ENCODE results near the gene PPP2R3B.
"Not testable (repeated sequence)": the region's sequence is repeated elsewhere in the genome, so short reads cannot be mapped to it uniquely, and the experiment has no call there.

PPP2R3B gene

DNA sequence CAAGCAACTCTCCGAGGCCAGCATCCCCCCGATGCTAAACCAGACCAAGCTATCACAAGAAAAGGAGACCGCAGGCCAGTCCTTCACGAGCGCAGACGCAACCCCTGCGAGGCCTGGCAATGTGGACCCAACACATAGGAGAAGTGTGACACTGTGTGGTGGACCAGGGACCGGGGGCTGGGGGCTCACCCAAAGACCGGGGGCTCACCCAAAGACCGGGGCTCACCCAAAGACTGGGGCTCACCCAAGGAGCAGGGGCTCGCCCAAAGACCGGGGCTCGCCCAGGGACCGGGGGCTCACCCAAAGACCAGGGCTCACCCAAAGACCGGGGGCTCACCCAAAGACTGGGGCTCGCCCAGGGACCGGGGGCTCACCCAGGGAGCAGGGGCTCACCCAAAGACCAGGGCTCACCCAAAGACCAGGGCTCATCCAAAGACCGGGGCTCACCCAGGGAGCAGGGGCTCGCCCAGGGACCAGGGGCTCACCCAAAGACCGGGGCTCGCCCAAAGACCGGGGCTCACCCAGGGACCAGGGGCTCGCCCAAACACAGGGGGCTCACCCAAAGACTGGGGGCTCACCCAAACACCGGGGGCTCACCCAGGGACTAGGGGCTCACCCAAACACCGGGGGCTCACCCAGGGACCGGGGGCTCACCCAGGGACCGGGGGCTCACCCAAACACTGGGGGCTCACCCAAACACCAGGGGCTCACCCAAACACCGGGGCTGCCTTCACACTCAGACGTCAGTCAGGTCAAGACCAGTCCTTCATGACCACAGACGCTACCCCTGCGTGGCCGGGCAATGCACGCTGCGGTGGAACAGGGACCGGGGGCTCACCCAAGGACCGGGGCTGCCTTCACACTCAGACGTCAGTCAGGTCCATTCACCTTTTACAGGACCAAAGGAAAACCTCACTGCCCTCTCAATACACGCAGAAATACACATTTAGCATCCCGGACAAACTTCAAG is 32.9 kb downstream of the PPP2R3B start:
- DNase-seq (ENCODE audit: low spot score) = no peak

DNA sequence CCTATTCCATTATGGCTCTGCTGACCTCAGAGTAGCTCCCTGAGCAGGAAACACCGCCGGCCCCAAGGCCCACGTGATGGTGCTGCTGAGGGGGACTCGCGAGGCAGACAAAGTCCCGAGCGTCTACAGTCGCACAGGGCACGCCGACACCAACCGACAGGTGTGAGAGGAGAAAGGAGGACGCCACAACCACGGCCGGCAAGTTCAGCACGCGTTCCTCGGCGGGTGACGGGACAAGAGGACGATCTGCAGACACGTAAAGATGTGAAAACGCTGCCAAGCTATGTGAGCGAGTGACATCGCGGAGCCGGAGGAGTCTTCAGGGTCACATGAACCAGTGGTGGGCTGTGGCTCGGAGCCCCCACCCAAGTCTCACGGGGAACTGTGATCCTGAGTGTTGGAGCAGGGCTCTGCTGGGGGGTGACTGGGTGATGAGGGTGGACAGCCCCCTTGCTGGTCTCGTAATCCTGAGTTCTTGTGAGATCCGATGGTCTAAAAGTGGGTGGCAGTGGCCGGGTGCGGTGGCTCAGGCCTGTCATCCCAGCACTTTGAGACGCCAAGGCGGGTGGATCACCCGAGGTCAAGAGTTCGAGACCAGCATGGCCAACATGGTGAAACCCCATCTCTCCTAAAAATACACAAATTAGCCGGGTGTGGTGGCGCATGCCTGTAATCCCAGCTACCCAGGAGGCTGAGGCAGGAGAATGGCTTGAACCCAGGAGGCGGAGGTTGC is 34.0 kb downstream of the PPP2R3B start:
- DNase-seq (ENCODE audit: low spot score) = no peak

DNA sequence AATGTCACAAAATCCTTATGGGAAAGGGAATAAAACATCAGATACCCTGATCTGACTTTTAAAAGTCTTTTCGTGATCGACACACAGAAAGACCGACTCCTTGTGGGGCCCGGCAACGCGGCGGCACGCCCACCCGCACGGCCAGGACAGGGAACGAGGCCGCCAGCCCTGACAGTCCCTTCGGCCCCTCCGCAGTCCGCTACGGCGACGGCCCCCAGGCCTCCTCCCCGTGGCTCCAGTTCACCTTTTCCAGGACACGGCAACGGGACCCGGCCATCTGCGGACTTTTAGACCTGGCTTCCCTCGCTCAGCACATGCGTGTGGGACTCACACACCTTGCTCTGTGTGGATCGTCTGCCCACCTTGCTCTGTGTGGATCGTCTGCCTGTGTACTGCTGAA is 34.5 kb downstream of the PPP2R3B start:
- no peak for DNase-seq (ENCODE audit: low spot score)

DNA sequence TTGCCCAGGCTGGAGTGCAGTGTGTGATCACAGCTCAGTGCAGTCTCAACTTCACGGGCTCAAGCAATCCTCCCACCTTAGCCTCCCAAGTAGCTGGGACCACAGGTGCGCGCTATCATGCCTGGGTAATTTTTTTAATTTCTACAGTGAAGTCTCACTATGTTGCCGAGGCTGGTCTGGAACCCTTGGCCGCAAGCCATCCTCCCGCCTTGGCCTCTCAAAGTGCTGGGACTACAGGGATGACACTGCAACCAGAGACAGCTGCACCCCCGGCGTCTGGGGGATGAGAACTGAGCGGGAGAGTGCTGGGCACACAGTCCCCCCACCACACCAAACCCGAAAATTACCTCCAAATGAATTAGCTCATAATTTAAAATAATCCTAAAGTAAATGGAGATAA is 35.0 kb downstream of the PPP2R3B start:
- no peak for DNase-seq (ENCODE audit: low spot score)

DNA sequence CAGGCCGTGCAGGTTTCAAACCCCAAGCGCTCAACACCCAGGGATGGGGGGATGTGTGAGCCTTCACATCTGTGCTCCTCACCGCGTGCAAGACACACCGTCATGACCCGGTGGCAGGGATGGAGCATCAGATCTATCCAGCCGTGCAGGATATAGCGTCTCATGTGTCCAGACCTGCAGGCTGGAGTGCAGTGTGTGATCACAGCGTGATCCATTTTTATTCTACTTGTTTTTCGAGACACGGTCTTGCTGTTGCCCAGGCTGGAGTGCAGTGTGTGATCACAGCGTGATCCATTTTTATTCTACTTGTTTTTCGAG is 35.4 kb downstream of the PPP2R3B start:
- DNase-seq (ENCODE audit: low spot score) = not testable (repeated sequence)

DNA sequence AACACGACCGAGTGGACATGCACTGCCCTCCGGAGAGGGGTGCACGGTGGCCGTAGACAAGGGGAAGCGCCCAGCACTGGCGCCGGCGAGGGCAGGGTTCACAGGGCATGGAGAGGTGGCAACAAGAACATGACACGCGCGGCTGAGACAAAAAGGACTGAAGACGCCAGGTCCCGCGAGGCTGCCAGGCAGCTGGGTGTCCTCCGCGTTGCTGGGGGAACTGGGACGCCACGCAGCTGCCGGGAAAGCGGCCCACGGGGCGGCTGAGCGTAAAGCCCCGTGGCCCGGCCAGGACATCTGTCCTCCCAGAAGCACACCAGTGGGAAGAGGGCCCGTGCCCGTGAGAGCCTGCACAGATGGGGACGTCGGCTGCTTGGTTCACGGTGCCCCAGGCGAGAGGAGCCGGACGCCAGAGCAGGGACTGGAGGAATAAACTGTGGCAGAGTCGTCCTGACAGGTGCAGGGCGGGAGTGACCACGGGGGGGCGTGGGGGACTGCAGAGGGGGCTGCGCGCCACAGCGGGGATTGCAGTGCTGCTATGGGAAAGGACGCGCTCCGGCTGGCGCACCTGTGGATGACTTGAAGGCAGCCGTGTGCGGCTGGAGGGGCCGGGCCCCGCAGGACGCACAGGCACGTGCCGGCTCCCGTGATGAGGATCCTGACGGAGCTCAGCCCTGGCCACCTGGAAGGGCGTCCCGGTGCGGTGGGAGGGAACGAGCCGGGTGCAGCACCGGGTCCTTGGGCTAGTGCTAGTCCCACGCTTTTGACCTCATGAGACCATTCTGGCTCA is 36.0 kb downstream of the PPP2R3B start:
- DNase-seq (ENCODE audit: low spot score) = no peak

DNA sequence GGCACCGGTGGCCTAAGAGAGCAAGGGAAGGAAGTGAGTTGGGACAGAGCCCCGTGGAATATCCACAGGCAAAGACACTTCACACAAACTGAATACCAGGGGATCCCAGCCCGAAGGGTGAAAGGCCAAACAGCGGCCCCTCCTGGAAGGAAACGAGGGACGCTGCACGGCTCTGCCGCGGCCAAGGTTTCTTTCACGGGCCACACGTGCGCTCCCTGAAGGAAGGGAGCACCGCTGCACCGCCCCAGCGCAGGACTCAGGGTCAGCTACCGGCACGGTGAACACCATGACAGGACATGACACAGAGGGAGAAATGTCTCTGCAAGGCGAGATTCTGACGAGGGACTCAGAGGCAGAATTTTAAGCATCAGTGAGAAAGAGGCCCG is 36.6 kb downstream of the PPP2R3B start:
- no peak for DNase-seq (ENCODE audit: low spot score)

DNA sequence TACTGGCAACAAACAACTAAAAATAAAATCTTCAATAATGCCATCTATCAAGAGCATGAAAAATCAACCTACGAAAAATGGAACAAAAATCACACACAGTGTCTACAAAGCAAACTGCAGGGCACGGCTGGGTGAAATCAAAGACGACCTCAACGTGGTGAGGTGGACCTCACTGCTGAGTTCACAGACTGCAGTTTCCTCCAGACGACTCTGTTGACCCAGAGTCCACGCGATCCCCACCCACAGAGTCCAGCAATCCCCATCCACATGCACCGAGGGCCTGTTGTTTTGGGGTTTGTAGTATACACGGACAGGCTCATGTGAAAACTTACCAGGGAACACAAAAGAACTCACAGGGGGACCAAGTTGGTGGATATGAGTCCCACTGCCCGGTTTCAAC is 37.0 kb downstream of the PPP2R3B start:
- no peak for DNase-seq (ENCODE audit: low spot score)

DNA sequence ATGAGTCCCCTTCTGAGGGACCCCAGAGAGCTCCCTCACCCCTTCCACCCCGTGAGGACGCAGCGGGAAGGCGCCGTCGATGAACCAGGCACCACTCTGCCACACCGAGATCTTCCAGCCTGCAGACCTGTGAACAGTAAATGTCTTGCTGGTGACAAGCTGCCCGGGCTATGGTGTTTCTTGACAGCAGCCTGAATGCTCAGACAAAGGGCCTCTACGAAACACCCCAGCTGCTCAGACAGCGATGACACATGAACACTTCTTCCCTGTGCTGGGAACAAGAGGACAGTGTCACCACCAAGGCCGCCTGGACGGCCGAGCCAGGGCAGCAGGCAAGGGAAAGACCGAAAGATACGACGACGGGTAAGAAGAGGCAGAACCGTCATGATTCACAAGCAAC is 37.5 kb downstream of the PPP2R3B start:
- DNase-seq (ENCODE audit: low spot score) = no peak

DNA sequence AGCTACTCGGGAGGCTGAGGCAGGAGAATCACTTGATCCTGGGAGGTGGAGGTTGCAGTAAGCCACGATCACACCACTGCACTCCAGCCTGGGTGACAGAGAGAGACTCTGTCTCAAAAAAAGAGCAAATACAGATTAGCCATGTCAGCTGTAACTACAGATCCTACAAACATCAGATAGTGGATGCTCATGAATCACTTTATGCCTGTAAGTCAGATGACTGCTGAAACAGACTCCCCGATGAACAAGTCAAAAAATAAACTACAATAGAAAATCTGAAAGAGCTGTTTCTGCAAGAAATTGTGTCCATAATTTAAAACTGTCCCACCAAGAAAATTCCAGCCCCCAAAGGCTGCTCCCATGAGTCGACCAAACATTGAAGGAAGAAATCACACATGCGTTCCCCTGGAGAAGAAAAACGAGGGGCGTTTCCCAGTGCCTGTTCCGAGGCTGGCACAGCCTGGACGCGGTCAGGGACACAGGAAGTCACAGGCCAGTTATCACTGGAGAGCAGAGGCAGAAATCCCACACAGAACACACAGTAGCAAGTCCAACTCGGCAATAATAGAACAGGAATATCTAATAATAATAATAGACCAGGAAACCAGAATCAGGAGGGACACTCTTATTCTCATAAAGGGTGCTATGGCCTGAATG is 38.1 kb downstream of the PPP2R3B start:
- no peak for DNase-seq (ENCODE audit: low spot score)

DNA sequence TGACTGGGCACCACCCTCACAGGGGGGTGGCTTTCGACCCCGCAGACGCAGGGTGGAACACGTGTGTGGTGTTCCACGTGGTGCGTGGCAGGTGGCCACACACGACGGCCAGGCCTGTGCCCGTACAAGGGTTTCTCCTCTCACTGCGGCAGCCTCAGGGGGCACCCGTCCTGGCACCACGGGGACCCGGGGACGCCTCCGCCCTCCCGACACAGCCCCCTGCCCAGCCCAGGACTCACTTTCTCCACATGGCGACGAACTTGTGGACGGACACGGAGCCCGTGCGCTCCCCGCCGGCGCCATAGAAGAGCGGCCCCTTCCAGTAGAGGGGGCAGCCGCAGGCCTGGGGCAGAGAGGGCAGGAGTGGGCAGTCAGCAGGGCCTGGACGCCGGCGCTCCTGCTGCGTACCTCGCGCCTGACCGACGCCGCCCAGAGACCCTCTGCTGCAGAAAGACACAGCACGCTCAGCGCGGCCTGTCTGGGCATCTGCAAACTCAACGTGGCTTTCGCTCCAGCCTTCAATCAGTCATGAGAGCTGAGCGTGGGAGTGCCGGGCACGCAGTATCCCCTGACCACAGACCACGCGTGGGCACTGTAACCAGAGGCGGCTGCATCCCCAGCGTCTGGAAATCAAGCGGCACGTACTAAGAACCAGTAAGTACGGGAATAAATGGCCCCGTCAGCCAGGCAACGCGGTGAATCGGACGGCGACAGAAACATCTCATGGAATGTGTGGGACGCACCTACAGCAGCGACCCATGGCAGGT is 39.2 kb downstream of the PPP2R3B start:
- DNase-seq (ENCODE audit: low spot score) = no peak

DNA sequence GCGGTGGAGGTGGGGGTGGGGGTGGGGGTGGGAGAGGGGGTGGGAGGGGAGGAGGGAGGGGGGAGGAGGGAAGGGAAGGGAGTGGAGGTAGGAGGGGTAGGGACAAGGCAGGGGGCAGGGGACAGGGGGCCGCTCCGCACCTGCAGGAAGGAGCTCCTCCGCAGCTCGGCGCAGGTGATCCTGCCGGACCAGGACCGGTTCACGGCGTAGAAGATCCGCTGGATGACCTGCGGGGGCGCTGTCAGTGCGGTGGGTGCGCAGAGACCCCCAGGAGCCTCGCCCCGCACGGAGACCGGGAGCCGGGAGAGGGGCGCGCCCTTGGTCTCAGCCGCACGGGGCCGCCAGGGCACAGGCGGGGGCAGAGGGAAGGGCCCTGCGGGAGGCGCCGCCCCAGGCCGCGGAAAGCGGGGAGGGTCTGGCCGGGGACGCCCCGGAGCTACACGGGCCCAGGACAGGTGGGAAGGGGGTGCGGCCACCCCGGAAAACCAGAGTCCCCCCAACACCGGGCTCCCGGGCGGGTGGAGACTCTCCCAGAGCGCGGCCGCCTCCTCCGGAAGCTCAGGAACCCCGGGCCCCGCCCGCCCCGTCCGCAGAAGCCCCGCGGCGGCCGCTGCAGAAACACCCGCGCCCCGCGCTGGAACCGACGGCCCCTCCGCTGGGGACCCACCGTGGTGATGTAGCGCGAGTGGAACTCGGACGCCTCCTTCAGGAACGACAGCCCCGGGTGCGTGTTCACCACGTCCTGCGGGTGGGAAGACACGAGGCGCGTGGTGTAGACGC is 40.5 kb downstream of the PPP2R3B start:
- DNase-seq (ENCODE audit: low spot score) = no peak

DNA sequence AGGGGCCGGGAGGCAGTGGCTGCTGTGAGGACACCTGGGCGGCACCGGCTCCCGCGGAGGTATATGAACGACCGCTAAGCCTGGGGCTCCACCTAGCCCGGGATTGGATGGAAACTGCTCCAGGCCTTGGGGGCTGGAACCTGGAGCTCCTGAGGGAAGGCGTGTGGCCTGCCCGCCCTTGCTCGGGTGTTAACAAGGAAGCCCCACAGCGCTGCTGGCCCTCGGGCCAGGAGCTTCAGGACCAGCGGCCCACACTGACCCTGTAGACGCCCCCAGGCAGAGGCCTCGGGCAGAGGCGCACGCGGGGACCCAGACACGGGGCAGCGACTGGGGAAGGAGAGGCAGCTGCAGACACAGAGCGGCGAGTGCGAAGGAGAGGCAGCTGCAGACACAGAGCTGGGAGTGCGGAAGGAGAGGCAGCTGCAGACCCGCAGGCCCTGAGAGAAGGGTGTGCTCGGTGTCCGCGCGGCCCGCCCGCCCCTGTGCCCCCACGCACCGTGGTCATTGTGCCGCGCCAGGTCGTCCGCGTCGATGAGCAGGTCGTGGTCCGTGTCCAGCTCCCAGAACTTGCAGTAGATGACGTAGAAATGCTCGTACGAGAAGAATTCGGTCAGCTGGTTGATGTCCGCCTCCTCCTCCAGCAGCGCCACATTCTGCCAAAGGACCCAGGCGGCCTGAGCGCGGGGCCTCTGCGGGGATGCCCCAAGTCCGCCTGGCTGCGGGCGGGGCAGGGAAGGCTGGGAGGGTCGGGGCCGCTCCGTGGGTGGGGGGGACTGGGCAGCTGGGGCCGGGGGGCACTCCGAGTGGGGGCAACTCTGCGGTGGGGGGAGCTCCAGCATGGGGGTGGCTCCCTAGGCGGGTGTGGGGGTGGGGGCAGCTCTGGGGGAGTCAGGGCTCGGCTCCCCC is 41.4 kb downstream of the PPP2R3B start:
- no peak for DNase-seq (ENCODE audit: low spot score)

DNA sequence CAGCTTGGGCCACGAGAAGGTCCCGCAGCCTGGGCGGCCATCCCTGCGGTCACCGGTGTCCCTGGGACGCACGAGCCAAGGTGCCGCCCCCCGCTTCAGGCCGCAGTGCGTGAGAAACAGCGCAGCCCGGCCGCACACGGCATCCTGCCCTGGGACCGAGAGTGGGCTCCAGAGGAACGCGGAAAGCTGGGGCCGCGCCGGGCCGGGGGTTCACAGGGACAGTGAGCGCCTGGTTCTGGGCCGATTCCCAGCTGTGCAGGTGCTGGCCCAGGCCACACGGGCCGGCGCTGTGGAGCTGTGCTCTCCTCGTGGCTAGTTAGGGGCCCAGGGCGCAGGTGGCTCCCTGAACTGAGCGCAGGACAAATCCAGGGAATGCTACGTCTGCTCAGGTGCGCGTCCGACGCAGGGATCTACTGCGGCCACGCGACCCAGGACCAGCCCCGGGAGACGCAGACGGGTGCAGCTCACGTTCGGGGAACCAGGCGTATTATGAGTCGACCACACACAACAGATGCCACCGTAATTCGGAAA is 42.3 kb downstream of the PPP2R3B start:
- DNase-seq (ENCODE audit: low spot score) = no peak

DNA sequence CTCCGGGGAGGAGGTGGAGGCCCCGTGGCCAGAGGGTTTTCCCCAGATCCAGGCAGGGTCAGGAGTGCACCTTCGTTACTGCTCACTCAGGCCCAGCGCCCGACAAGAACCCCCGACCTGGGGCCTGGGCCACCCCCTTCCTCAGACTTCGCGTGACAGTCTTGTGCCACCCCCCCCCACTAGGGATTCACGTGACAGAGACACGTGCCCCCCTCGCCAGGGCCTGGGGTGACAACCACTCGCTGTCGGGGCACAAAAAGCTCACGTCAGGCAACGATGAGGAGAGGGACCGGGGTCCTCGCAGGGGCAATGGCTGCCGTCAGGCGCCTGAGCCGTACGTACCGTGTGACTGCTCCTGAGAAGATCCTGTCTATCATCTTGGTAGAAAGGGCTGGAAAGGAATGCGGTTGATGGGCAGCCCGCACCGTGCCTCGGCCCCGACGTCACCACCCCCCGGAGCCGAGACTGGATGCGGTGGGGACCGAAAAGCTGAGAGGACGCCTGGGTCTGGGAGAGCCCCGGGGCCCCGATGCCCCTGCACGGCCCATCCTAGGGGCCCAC is 45.1 kb downstream of the PPP2R3B start:
- DNase-seq (ENCODE audit: low spot score) = no peak

DNA sequence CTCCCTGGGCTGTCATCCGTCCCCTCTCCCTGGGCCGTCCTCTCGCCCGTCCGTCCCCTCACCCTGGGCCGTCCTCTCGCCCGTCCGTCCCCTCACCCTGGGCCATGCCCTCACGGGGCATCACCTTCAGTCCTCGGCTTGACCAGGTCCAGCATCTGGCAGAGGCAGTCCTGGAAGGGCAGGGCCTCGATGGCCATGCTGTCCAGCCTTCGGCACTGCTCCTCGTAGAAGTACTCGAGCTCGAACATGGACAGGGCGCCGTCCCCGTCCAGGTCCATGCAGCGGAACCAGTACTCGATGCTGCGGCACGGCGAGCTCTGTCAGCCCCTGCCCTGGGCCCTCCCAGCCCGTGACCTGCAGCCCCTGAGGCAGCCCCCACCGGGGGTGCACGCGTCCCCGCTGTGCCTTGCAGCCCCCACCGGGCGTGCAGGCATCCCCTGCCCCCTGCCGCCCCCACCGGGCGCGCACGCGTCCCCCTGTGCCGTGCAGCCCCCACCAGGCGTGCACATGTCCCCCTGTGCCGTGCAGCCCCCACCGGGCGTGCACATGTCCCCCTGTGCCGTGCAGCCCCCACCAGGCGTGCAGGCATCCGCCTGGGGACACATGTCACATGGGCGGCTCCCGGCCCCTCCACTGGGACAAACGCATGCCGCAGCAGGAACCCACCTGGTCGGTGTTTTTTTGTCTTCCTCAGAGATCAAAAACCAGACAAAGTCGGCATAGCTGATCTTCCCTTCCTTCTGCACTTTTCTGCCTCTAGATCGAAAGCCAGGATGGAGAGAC is 45.9 kb downstream of the PPP2R3B start:
- no peak for DNase-seq (ENCODE audit: low spot score)

DNA sequence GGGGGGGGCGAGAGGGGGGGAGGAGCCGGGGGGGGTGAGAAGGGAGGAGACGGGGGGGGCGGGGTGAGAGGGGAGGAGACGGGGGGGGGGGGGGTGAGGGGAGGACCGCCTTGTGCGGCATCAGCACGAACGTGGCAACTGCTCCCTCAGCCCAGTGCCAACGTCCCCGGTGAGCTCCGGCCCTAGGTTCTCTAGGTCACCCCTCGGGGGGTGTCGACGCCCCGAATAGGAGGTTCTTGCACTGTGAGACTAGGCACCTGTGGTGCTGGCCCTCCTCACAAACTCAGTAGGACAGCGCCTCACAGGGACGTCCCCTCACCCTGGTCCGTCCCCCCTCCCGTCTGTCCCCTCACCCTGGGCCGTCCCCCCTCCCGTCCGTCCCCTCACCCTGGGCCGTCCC is 46.6 kb downstream of the PPP2R3B start:
- no peak for DNase-seq (ENCODE audit: low spot score)

DNA sequence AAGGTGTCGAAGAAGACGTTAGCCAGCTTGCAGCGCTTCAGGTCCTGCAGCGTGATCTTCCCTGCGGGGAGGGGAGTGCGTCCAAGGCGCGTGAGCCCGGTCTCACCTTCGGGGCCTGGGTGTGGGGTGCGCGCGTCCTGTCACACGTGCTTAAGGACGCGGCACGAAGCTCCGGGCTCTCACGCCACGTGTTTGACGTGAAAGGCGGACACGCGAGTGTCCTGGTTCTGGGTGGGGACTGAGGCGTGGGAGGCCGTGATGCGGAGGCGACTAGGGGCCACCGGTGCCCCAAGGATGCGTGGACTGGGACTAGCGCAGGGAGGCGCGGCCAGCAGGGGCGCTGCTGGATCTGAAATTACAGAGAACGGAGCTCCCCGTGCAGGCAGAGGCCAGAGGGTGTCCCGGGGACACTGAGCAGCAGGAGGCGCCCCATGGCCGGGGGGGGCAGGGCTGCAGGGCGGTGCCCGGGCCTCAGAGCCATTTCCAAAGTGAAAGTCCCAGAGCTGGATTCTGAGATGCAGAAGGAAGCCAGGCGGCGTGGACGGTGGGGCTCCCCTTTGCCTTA is 47.8 kb downstream of the PPP2R3B start:
- no peak for DNase-seq (ENCODE audit: low spot score)
